Nephron progenitor cell (in vitro differentiated cells): ENCODE measurements around the gene DDX27.

Experiments used
- DNase-seq: peaks from one replicate; pipeline ENCODE4 v3.0.0; 2021
- H3K27ac Mint-ChIP-seq: 2 replicates; pipeline ENCODE4 v1.8.0; 2021; ENCODE audit warnings: mild to moderate bottlenecking, moderate library complexity, mixed read lengths
- H3K27me3 Mint-ChIP-seq: 2 replicates; pipeline ENCODE4 v1.8.0; 2021; ENCODE audit warnings: mild to moderate bottlenecking, low read depth, mixed read lengths; ENCODE audit not compliant: poor library complexity
- H3K36me3 Mint-ChIP-seq: 2 replicates; pipeline ENCODE4 v1.8.0; 2021; ENCODE audit warnings: low read depth, mixed read lengths
- H3K4me1 Mint-ChIP-seq: 2 replicates; pipeline ENCODE4 v1.8.0; 2021; ENCODE audit warnings: mixed read lengths
- H3K4me3 Mint-ChIP-seq: 2 replicates; pipeline ENCODE4 v1.8.0; 2021; ENCODE audit warnings: mild to moderate bottlenecking, moderate library complexity, mixed read lengths
- H3K9me3 Mint-ChIP-seq: 2 replicates; pipeline ENCODE4 v1.8.0; 2021; ENCODE audit warnings: mild to moderate bottlenecking, moderate library complexity, mixed read lengths
- TF ChIP-seq, protein P1 (sequence below): fragments of 200-600 bp; sonication (generic); IDR thresholded peaks from 2 replicates; pipeline ENCODE4 v1.5.0; 2021; ENCODE audit warnings: antibody characterized with exemption

The DDX27 gene

DNA sequence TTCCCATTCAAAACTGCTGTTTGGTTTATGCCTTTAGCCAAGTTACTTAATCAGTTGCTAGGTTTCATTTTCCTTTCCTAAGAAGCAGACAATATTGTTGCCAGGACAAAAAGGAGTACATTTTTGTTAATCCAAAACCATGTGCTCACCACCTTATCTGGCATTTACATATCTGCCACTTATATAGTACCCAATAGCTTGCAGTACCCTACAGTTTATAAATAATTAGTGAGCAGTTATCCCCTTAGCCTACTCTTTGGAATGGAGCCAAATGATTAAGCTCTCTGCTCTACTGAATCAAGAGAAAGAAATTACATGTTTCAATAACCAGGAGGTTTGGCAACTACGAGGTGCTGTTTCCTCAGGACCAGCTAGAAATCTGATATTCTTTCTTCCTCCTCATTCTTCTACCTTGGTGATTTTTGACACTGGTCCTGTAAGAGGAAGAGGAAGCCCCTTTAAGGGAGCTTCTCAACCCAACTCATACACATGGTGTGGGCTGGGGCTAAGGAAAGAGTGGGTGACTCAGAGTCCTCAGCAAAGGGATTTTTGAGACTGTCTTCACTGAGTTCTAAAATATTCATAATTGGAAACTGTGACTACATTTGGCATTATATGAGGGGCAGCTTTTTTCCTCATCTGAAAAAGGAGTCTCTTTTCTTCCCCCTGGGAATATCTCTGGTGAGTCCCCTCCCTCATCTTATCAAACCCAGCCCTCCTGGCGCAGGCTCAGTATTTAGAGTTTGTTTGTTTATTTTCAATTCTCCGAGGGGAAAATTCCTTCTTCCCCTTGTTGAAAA, 57.1 kb downstream of the DDX27 start:
- peaks cover 31% of the 10 kb centered on the region for H3K9me3 Mint-ChIP-seq
- peaks cover 65% of the 10 kb centered on the region for H3K36me3 Mint-ChIP-seq
- H3K27me3 Mint-ChIP-seq, result no peaks in the 10 kb centered on the region
- H3K4me1 Mint-ChIP-seq, result peaks cover 44% of the 10 kb centered on the region
- TF ChIP-seq, protein P1, sequence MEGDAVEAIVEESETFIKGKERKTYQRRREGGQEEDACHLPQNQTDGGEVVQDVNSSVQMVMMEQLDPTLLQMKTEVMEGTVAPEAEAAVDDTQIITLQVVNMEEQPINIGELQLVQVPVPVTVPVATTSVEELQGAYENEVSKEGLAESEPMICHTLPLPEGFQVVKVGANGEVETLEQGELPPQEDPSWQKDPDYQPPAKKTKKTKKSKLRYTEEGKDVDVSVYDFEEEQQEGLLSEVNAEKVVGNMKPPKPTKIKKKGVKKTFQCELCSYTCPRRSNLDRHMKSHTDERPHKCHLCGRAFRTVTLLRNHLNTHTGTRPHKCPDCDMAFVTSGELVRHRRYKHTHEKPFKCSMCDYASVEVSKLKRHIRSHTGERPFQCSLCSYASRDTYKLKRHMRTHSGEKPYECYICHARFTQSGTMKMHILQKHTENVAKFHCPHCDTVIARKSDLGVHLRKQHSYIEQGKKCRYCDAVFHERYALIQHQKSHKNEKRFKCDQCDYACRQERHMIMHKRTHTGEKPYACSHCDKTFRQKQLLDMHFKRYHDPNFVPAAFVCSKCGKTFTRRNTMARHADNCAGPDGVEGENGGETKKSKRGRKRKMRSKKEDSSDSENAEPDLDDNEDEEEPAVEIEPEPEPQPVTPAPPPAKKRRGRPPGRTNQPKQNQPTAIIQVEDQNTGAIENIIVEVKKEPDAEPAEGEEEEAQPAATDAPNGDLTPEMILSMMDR, result no peak
- H3K4me3 Mint-ChIP-seq, result peak overlapping the region; percentile 95
- H3K27ac Mint-ChIP-seq, result peak overlapping the region; percentile 32
- DNase-seq, result no peak

DNA sequence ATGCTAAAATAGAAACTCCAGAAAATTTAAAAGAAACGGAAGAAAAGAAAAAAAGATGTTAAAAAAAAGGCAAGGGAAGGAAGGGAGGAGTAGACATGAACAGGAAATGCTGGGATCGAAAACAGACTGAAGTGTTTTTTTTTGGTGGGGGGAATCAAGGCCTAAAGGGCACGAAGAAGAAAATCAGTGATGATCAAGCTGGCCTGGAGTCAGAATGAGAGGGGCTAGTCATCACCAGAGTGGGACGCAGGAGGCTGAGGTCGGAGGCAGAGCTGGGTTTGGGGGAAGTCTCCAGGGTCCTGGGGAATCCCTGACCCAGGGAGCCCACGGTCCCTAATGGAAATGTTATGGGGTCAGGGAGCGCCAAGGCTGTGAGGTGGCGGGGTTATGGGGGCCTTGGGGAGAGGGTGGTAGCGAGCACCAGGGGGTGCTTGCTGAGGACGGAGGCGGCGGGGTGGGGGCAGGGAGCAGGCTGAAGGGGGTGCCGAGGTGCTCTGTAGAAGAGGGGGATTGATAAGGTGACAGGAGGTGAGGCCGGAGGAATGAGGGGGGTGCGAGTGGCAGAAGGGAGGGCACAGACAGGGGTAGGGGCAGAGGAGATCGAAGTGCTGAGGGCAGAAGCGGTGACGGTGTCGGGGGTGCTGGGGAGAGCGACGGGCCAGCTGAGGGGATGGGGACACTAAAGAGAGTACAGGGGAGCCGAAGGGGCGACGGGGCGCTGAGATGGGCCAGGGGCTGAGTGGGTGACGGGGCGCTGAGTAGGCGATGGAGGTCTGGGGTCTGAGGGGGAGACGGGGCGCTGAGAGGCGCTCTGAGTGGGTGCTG, 58.0 kb downstream of the DDX27 start:
- peaks cover 52% of the 10 kb centered on the region for H3K4me1 Mint-ChIP-seq
- peak overlapping the region; percentile 48 for H3K27ac Mint-ChIP-seq
- peak; percentile 13 for DNase-seq
- peaks cover 68% of the 10 kb centered on the region for H3K36me3 Mint-ChIP-seq
- TF ChIP-seq, protein P1, result no peak
- peaks cover 39% of the 10 kb centered on the region for H3K9me3 Mint-ChIP-seq
- H3K4me3 Mint-ChIP-seq, result peak overlapping the region; percentile 95
- H3K27me3 Mint-ChIP-seq, result no peaks in the 10 kb centered on the region

DNA sequence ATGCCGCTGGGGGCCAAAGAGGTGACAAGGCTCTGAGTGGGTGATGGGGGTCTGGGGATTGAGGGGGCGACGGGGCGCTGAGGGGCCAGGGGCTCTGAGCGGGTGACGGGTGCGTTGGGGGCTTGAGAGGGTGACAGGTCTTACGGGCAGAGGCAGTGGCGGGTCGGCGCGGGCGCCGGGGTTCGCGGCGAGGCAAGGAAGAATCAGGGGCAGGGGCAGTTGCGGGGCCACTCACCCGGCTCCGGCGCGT, 58.5 kb downstream of the DDX27 start:
- Mint-ChIP-seq H3K27ac (no peak overlapping the region), H3K9me3 (peaks cover 44% of the 10 kb centered on the region), H3K4me3 (peak overlapping the region; percentile 95), H3K4me1 (peaks cover 57% of the 10 kb centered on the region), H3K36me3 (peaks cover 68% of the 10 kb centered on the region), H3K27me3 (no peaks in the 10 kb centered on the region)
- no peak for DNase-seq
- TF ChIP-seq, protein P1, result no peak

DNA sequence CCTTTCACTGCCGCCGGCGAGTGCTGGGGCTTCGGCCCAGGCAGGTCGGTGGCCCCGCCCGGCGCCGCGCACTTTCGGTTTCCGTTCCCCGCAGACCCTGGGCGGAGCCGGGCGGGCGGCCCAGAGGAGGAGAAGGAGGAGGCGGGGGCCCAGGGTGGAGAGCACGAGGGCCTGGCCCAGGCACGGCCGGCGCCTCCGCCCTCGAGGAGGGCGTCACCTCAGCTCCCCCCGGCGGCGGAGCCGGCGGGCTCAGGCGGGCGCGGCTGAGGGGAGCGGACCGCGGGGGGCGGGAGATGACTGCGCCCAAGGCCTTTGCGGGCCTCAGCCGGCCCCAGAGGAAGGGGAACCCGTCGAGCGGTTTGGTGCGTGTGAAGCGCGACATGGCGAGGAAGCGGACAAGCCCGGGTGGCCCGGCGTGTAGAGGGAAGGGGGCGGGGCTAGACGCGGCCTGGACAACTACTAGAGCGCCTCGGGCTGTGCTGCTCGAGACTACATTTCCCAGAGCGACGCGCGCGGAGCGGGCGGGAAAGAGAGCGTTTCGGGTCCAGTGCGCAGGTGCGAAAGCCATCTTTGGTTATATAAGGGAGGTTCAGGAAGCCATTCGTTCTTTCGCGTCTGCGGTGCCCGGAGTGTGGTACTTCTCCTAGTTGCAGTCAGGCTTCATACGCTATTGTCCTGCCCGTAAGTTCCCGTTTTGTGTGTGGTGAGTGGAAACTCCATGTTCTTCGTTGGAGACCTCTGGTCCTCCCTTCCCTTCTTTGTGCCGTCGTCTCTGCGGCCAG, 59.0 kb downstream of the DDX27 start, which contains the start of gene ZNFX1:
TSS of gene ZNFX1 (minus strand) at position 22 of the 782 bp plus-strand sequence. CDS start 2,218 bp downstream, outside the sequence.
- Mint-ChIP-seq H3K27ac (peak within 1 kb of the TSS; percentile 94), H3K36me3 (peaks cover 72% of the 10 kb centered on the region), H3K27me3 (no peaks in the 10 kb centered on the region), H3K9me3 (peaks cover 50% of the 10 kb centered on the region), H3K4me1 (peaks cover 62% of the 10 kb centered on the region), H3K4me3 (peak within 1 kb of the TSS; percentile 95)
- TF ChIP-seq, protein P1, result no peak
- peak; percentile 97 for DNase-seq

DNA sequence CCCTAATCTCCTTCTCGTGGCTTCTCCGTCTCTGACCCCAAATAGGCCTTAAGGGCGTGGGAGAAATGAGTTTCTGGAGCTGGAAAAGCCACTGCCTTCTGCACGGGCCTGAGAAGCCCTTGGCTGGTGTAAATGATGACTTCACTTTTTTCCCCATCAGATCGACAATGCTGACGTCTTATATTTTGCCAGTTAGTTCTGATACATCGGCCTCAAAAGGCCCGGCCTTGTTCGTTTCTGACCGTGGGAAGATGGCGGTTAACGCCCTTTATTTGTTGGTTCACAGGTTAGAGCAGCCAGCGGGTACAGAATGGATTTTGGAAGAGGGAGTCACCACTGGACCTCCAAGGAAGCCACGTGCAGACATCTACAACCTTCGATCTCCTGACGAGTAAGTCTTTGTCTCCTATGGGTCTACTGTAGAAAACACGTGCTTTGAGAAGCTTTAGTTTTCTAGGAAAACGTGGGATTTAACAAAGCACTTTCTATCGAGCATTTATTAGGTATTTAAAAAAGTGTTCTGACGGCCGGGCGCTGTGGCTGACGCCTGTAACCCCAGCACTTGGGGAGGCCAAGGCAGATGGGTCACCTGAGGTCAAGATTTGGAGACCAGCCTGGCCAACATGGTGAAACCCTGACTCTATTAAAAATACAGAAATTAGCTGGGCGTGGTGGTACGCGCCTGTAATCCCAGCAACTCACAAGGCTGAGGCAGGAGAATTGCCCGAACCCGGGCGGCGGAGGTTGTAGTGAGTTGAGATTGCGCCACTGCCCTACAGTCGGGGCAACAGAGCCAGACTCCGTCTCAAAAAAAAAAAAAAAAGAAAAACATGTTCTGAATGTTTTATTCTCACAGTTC, 59.8 kb downstream of the DDX27 start:
- Mint-ChIP-seq H3K36me3 (peaks cover 77% of the 10 kb centered on the region), H3K4me3 (peak overlapping the region; percentile 95), H3K27me3 (no peaks in the 10 kb centered on the region), H3K27ac (peak overlapping the region; percentile 94), H3K9me3 (peaks cover 58% of the 10 kb centered on the region), H3K4me1 (peaks cover 70% of the 10 kb centered on the region)
- TF ChIP-seq, protein P1, result no peak
- DNase-seq, result peak; percentile 6
